Hepatic stellate cell (primary cell): ENCODE data around the gene DFFB.

Source experiments
- DNase-seq: peaks from one replicate; pipeline ENCODE4 v3.0.0; 2011; ENCODE audit warnings: low spot score

The DFFB gene

GRCh38 chr1:3928586-3928985 lies 71.3 kb downstream of the DFFB start:
- DNase-seq = no peak

DNA sequence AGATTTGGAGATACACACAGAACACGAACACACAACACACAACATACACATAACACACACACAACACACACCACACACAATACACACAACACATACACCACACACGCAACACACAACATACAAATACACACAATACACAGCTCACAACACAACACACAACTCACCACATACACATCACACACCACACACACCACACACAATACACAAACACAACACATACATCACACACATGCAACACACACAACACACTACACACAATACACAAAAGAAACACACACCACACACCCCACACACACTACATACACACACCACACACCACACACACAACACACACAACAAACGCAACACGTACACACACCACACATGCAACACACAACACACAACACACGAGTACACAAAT lies 71.8 kb downstream of the DFFB start:
- DNase-seq = no peak

GRCh38 chr1:3930301-3931006 lies 73.2 kb downstream of the DFFB start:
- DNase-seq = no peak

GRCh38 chr1:3931007-3931912 lies 74.0 kb downstream of the DFFB start:
- DNase-seq = no peak

- no peak for DNase-seq
Observed at GRCh38 chr1:3932156-3932919, 75.1 kb downstream of the DFFB start.
